ENCODE measurements around the gene TRAF7. TPM values are rescaled to one million over a fixed set of nuclear protein-coding genes. Genes with fewer than 3 reads are reported as not detected.
"Not testable (repeated sequence)": the region's sequence is repeated elsewhere in the genome, so short reads cannot be mapped to it uniquely, and the experiment has no call there.

TRAF7 gene
- total and polyA plus RNA-seq, 2 donors (not counting 1 experiment from before 2014, with no cell fraction given), result 46.1 to 50.9 TPM

DNA sequence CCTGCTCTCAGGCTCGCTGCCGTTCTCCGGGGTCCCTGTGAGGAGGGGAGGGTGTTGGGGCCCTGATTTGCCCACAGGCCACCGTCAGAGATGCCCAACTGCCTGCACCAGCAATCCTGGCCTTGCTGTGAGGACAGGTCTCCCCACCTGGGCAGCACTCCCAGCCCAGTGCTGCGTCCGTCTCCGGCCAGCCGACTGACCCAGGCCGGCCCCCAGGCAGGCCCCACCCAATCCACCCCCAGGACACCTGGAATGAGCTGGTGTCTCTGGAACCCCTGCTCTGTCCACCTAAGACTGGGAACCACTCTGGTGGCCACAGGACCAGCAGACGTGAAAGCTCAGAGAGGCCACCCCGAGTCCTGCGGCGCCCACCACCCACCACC lies 40.0 kb upstream of the TRAF7 start:
- Mint-ChIP-seq H3K27ac (no peak overlapping the region), H3K9me3 (ENCODE audit: insufficient read depth) (no peaks in the 10 kb centered on the region), H3K27me3 (no peaks in the 10 kb centered on the region), H3K4me3 (no peak overlapping the region), H3K4me1 (no peaks in the 10 kb centered on the region)
- H3K9ac ChIP-seq (ENCODE audit: low read length), result no peak overlapping the region
- 100% methylated on average over 1 of the region's 13 CpGs for WGBS (ENCODE audit: insufficient coverage)
- ATAC-seq (ENCODE audit: low read depth) (no peak), DNase-seq (no peak)
- H3K9me3 ChIP-seq (ENCODE audit: control extremely low read depth in 1 of 3, control insufficient read depth in 2 of 3, insufficient read depth in 1 of 3, low read length in 2 of 3), result no peaks in the 10 kb centered on the region
- no peaks in the 10 kb centered on the region for H4K20me1 ChIP-seq (ENCODE audit: control insufficient read depth, insufficient read depth, low read length, poor library complexity, severe bottlenecking)
- H3K4me2 ChIP-seq (replicated peaks; ENCODE audit: low read depth, low read length, poor library complexity, severe bottlenecking), result no peak overlapping the region
- POLR2A ChIA-PET, result no interaction called here
- intact Hi-C loops (cut with micrococcal nuclease), result no loop called here
- CTCF ChIA-PET, result no interaction called here
- TF ChIP-seq EZH2 (IDR thresholded peaks at IDR 0.05; ENCODE audit: borderline replicate concordance, insufficient read depth, low read depth, low read length, poor library complexity, severe bottlenecking), result no peak
- TF ChIP-seq, protein P1, sequence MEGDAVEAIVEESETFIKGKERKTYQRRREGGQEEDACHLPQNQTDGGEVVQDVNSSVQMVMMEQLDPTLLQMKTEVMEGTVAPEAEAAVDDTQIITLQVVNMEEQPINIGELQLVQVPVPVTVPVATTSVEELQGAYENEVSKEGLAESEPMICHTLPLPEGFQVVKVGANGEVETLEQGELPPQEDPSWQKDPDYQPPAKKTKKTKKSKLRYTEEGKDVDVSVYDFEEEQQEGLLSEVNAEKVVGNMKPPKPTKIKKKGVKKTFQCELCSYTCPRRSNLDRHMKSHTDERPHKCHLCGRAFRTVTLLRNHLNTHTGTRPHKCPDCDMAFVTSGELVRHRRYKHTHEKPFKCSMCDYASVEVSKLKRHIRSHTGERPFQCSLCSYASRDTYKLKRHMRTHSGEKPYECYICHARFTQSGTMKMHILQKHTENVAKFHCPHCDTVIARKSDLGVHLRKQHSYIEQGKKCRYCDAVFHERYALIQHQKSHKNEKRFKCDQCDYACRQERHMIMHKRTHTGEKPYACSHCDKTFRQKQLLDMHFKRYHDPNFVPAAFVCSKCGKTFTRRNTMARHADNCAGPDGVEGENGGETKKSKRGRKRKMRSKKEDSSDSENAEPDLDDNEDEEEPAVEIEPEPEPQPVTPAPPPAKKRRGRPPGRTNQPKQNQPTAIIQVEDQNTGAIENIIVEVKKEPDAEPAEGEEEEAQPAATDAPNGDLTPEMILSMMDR (IDR thresholded peaks at IDR 0.05), result no peak
- H3K27ac ChIP-seq (ENCODE audit: low read length in 2 of 2), result no peak overlapping the region
- H3K36me3 ChIP-seq (replicated peaks in 1 of 2; ENCODE audit: control extremely low read depth in 1 of 2, control insufficient read depth in 1 of 2, extremely low read depth in 1 of 2, insufficient read depth in 2 of 2, low read length in 1 of 2), result peaks cover 0 to 3% of the 10 kb centered on the region in 2 experiments
- H3K79me2 ChIP-seq (ENCODE audit: control insufficient read depth, insufficient read depth, low read length), result no peaks in the 10 kb centered on the region
- no peak overlapping the region for H3K4me3 ChIP-seq (ENCODE audit: control extremely low read depth in 1 of 5, extremely low read depth in 1 of 5, insufficient read depth in 1 of 5, low read depth in 2 of 5, low read length in 4 of 5)
- no peaks in the 10 kb centered on the region for H3K27me3 ChIP-seq (replicated peaks in 1 of 4; ENCODE audit: control extremely low read depth in 1 of 4, control insufficient read depth in 3 of 4, insufficient read depth in 4 of 4, low read length in 3 of 4)
- H2AFZ ChIP-seq (ENCODE audit: insufficient read depth, low read depth, low read length, poor library complexity, severe bottlenecking), result no peak overlapping the region
- H3K4me1 ChIP-seq (ENCODE audit: control insufficient read depth in 2 of 2, insufficient read depth in 2 of 2, low read length in 2 of 2), result no peaks in the 10 kb centered on the region

DNA sequence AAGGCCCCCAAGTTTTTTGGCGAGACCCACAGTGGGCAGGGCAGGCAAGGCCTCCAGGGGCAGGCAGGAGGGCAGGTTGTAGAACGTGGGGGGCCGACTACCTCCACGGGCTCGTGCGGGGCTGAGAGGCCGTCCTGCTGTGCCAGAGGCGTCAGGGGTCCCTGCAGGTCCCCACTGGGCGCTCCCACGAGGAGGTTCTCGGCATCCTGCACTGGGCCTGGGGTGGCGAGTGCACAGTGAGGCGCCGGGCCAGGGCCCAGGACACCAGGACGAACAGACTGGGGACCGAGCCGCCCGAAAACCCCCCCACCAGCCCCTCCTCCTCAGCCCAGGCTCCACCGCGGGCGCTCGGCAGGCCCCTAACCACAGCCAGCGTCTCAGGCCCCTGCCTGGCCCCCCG lies 39.2 kb upstream of the TRAF7 start:
- DNase-seq, result not testable (repeated sequence)

DNA sequence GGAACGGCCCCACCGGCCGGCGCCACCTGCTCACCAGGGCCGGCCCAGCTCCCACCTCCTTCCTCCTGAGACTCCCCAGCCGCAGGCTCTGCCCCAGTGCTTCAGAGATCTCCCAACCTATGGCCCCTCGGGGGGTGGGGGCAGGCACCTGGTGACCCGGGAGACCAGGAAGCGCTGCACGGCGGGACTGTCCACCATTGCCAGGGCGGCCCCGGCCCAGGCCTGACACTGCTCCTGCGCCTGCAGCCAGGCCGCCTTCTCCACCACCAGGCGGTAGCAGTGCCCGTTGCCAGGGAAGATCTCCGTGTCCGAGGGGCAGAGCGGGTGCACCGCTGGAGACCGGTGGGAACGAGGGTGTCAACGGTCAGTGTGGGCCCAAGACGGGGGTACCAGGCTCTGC lies 38.2 kb upstream of the TRAF7 start:
- ATAC-seq (ENCODE audit: low read depth); H3K4me3 ChIP-seq (ENCODE audit: control extremely low read depth in 1 of 5, extremely low read depth in 1 of 5, insufficient read depth in 1 of 5, low read depth in 2 of 5, low read length in 4 of 5); H3K27ac ChIP-seq (ENCODE audit: low read length in 2 of 2); DNase-seq; H3K4me1 Mint-ChIP-seq; H2AFZ ChIP-seq (ENCODE audit: insufficient read depth, low read depth, low read length, poor library complexity, severe bottlenecking); H3K9me3 ChIP-seq (ENCODE audit: control extremely low read depth in 1 of 3, control insufficient read depth in 2 of 3, insufficient read depth in 1 of 3, low read length in 2 of 3); H3K27ac Mint-ChIP-seq; H3K79me2 ChIP-seq (ENCODE audit: control insufficient read depth, insufficient read depth, low read length); H3K9me3 Mint-ChIP-seq (ENCODE audit: insufficient read depth); H3K27me3 Mint-ChIP-seq; H3K27me3 ChIP-seq (replicated peaks in 1 of 4; ENCODE audit: control extremely low read depth in 1 of 4, control insufficient read depth in 3 of 4, insufficient read depth in 4 of 4, low read length in 3 of 4); H4K20me1 ChIP-seq (ENCODE audit: control insufficient read depth, insufficient read depth, low read length, poor library complexity, severe bottlenecking); H3K9ac ChIP-seq (ENCODE audit: low read length); H3K36me3 ChIP-seq (replicated peaks in 1 of 2; ENCODE audit: control extremely low read depth in 1 of 2, control insufficient read depth in 1 of 2, extremely low read depth in 1 of 2, insufficient read depth in 2 of 2, low read length in 1 of 2); H3K4me2 ChIP-seq (replicated peaks; ENCODE audit: low read depth, low read length, poor library complexity, severe bottlenecking); POLR2A ChIA-PET; intact Hi-C loops (cut with micrococcal nuclease); H3K4me3 Mint-ChIP-seq; CTCF ChIA-PET; H3K4me1 ChIP-seq (ENCODE audit: control insufficient read depth in 2 of 2, insufficient read depth in 2 of 2, low read length in 2 of 2): not testable (repeated sequence)
- WGBS (ENCODE audit: insufficient coverage), result 97% methylated on average over 6 of the region's 25 CpGs

More for the DNA sequence above, 39.2 kb upstream of the TRAF7 start:
- ATAC-seq (ENCODE audit: low read depth); H3K4me1 Mint-ChIP-seq; intact Hi-C loops (cut with micrococcal nuclease); H3K27ac ChIP-seq (ENCODE audit: low read length in 2 of 2); H3K27ac Mint-ChIP-seq; H3K4me3 ChIP-seq (ENCODE audit: control extremely low read depth in 1 of 5, extremely low read depth in 1 of 5, insufficient read depth in 1 of 5, low read depth in 2 of 5, low read length in 4 of 5); H3K36me3 ChIP-seq (replicated peaks in 1 of 2; ENCODE audit: control extremely low read depth in 1 of 2, control insufficient read depth in 1 of 2, extremely low read depth in 1 of 2, insufficient read depth in 2 of 2, low read length in 1 of 2); H3K9me3 ChIP-seq (ENCODE audit: control extremely low read depth in 1 of 3, control insufficient read depth in 2 of 3, insufficient read depth in 1 of 3, low read length in 2 of 3); H4K20me1 ChIP-seq (ENCODE audit: control insufficient read depth, insufficient read depth, low read length, poor library complexity, severe bottlenecking); H3K9me3 Mint-ChIP-seq (ENCODE audit: insufficient read depth); H2AFZ ChIP-seq (ENCODE audit: insufficient read depth, low read depth, low read length, poor library complexity, severe bottlenecking); POLR2A ChIA-PET; H3K79me2 ChIP-seq (ENCODE audit: control insufficient read depth, insufficient read depth, low read length); H3K4me3 Mint-ChIP-seq; H3K27me3 Mint-ChIP-seq; H3K4me2 ChIP-seq (replicated peaks; ENCODE audit: low read depth, low read length, poor library complexity, severe bottlenecking); CTCF ChIA-PET; H3K27me3 ChIP-seq (replicated peaks in 1 of 4; ENCODE audit: control extremely low read depth in 1 of 4, control insufficient read depth in 3 of 4, insufficient read depth in 4 of 4, low read length in 3 of 4); H3K4me1 ChIP-seq (ENCODE audit: control insufficient read depth in 2 of 2, insufficient read depth in 2 of 2, low read length in 2 of 2); H3K9ac ChIP-seq (ENCODE audit: low read length): not testable (repeated sequence)
- 96% methylated on average over 7 of the region's 24 CpGs for WGBS (ENCODE audit: insufficient coverage)
